OCI-LY7 (cell line): ENCODE data around the gene FBXO2.

ENCODE experiments used
- CTCF ChIP-seq: fragments of 200-600 bp; sonication (generic); conservative IDR thresholded peaks from 2 replicates; pipeline ENCODE4 v1.5.1; 2014; ENCODE audit warnings: mild to moderate bottlenecking, antibody characterized with exemption, low read length, moderate library complexity, mixed read lengths
- EZH2phosphoT487 ChIP-seq: fragments of 200-600 bp; sonication (generic); IDR thresholded peaks from 2 replicates; pipeline ENCODE4 v1.6.1; 2018; ENCODE audit warnings: low read depth, borderline replicate concordance, mild to moderate bottlenecking, mixed run types, antibody characterized with exemption, low read length, moderate library complexity, mixed read lengths

- TF ChIP-seq CTCF (no peak), EZH2phosphoT487 (no peak)
Measured at GRCh38 chr1:11671544-11672286, 17.5 kb upstream of the FBXO2 start.
